ENCODE measurements around the gene CAB39L.

- TF ChIP-seq TCF12 (IDR thresholded peaks at IDR 0.05; ENCODE audit: low read depth) (no peak), FOXM1 (IDR thresholded peaks at IDR 0.05; ENCODE audit: borderline replicate concordance, low read depth) (no peak), CREB1 (IDR thresholded peaks at IDR 0.05; ENCODE audit: low read depth) (no peak), YY1 (IDR thresholded peaks at IDR 0.05; ENCODE audit: low read depth) (no peak), EP300 (IDR thresholded peaks at IDR 0.05; ENCODE audit: borderline replicate concordance) (no peak), MAX (IDR thresholded peaks at IDR 0.05) (no peak), ZBTB7A (IDR thresholded peaks at IDR 0.05; ENCODE audit: low read depth) (no peak), TAF1 (IDR thresholded peaks at IDR 0.05; ENCODE audit: low read depth) (no peak), USF1 (IDR thresholded peaks at IDR 0.05) (no peak), RAD21 (IDR thresholded peaks at IDR 0.05; ENCODE audit: low read depth) (no peak), REST (IDR thresholded peaks at IDR 0.05; ENCODE audit: low read depth) (no peak)
These were observed 139.5 kb downstream of the CAB39L start for GRCh38 chr13:49304356-49304755.

Data from Ishikawa (cell line).